Stimulated activated CD4-positive, alpha-beta T cell treated with anti-CD3 and anti-CD28 coated beads, Interleukin-2, amount 100 ng/mL, for 48 hours (primary cell): ENCODE measurements around the gene SLC1A7.

Experiments
- DNase-seq, 2 donors: peaks; one replicate each; pipeline ENCODE4 v3.0.0-alpha.2; 2020

The SLC1A7 gene

GRCh38 chr1:53115403-53116306 lies 26.8 kb downstream of the SLC1A7 start:
- DNase-seq = no peak

DNA sequence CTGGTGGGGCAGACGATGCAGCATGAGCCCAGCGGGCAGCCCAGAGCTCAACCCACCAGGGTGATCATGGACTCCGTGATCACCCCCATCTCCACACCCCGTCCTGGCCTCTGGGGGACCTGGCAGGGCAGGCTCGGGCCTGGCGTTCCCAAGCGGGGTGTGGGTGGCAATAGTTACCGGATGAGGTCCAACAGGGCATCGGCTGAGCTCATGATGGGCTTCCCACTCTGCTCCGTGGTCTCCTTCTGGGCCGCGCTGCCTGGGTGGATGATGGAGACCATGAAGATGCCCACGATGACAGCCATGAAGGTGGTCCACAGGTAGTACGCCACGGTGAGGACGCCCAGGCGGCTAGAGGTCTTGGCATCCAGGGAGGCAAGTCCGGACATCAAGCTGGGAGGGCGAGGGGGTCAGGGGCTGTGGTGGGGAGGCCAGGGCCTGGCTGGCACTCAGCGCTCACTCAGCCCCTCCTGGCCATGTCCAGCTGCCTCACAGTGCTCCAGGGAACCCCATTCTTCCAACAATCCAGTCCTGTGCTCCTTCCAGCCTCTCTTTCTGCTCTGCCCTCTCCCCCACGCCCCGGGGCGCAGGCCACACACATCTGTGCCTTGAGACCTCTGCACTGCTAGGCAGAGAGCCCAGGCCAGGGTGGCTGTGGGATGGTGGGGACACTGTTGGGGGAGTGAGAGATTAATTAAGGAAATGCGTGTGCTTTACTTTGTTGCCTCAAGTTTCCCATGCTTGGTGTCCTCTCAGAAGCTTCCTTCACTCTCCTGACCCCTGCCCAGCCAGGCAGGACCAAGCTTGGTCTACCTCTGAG lies 27.6 kb downstream of the SLC1A7 start:
- DNase-seq = no peak

DNA sequence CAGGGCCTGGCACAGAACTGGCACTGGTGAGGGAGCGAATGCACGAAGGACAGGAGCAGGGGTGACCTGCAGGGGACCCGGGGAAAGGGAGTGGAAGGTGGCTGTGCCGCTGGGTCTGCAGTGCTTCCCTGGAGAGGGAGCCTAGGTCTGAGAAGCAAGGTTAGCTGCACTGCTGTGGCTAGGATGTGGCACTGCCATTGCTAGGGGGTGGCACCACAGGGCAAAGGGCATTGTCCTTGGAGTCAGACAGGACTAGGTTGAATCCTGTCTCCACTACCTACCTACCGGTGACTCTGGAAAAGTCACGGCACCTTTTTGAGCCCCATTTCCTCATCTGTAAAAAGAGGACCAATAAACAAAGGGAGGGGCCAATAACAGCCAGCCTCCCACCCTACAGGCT lies 28.3 kb downstream of the SLC1A7 start:
- DNase-seq = no peak

DNA sequence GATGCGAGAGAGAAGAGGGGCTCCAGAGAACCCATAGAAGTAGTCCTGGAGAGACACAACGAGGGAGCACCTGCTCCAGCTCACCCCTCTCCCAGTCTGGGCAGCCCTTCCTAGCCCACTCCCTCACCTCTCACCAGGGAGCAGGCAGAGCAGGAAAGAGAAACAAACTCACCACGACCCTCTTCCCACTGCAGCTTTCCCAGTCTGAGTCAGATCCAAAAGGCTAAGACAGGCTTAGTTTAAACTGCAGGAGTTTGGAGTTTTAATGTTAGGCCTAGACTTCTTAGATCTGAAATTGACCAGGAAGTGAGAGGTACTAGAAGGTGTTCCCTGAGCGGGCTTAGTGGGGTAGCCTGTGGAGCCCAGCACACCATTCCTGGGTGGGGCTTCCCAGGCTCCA lies 29.6 kb downstream of the SLC1A7 start:
- no peak for DNase-seq

GRCh38 chr1:53112271-53112774 lies 30.1 kb downstream of the SLC1A7 start:
- DNase-seq = no peak

- no peak for DNase-seq
Observed at GRCh38 chr1:53111693-53112092, 30.7 kb downstream of the SLC1A7 start.

GRCh38 chr1:53111073-53111556 lies 31.3 kb downstream of the SLC1A7 start:
- DNase-seq = peak in 1 of 2 donors; percentile 2

DNA sequence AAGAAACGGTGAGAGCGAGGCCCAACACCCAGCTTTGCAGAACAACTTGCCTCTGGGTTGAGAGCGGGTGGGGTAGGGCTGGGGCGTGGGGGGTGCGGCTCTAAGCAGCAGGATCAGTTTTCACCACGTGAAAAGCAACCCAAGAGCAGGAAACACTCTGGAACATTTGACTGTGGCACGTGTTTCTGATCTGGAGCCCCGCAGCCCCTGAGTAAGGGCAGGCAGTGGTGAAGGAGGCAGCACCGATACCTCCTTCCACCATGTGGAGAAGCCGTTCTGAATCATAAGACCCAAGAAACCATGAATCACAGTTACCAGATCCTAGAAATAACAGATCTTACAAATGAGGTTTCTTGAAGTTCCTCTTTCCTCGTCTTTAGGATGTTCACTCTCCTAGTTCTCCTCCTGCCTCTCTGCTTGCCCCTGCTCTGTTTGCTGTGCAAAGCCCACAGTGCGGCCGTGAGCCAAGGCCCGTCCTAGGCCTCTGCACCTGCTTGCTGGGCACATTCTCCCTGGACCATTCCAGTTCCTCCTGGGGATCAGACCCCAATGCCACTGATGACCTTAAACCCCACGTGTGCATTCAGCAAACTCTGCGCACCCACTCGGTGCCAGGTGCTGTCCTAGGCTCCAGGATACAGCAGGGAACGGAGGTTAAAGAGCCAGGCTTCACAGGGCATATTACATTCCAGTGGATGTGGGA lies 31.9 kb downstream of the SLC1A7 start:
- peak in 1 of 2 donors; percentile 34 for DNase-seq

- DNase-seq = no peak
Observed at GRCh38 chr1:53108646-53109580, 33.5 kb downstream of the SLC1A7 start.

DNA sequence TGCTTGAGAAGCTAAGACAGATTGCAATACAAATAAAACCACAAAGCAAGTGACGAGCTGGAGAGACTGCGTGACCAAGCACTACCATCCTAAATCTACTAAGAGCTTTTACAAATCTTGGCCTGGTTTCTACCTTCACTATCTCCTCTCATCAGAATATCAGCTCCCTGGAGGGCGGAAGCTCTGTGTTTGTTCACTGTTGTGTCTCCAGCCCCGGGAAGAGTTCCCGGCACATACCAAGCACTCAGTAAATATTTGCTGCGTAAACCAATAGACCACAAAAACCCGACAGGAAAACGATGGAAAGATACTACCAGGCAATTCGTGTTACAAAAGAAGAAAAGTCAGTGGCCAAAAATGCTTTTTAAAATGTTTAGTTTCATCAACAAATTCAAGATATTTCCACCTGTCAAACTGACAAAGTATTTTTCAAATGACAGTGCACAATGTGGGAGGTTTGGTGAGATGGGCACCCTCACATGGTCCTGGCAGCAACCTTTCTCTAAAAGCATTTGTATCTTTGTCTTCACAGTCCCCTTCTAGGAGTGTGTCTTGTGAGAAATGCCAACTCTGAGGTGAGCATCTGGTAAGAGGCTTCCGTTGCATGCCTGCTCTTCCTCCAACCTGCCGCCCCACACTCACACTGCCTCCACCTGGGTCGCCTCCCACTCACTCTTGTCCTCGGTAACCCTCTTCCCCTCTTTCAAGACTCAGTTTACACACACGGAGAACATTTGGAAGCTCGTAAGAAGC lies 34.7 kb downstream of the SLC1A7 start:
- DNase-seq = no peak

DNA sequence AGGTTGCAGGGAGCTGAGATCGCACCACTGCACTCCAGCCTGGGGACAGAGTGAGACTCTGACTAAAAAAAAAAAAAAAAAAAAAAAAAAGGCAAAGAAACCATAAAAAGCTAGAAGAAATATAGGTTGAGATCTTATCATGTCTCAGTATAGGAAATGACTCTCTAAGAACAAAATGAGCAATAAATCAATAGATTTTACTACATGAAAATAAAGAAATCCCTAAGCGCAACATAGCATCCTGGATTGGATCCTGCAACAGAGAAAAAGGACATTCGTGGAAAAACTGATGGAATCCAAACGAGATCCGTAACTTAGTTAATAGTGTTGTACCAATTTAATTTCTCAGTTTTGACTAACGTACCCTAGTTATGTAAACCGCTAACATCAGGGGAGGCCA lies 35.3 kb downstream of the SLC1A7 start:
- no peak for DNase-seq

DNA sequence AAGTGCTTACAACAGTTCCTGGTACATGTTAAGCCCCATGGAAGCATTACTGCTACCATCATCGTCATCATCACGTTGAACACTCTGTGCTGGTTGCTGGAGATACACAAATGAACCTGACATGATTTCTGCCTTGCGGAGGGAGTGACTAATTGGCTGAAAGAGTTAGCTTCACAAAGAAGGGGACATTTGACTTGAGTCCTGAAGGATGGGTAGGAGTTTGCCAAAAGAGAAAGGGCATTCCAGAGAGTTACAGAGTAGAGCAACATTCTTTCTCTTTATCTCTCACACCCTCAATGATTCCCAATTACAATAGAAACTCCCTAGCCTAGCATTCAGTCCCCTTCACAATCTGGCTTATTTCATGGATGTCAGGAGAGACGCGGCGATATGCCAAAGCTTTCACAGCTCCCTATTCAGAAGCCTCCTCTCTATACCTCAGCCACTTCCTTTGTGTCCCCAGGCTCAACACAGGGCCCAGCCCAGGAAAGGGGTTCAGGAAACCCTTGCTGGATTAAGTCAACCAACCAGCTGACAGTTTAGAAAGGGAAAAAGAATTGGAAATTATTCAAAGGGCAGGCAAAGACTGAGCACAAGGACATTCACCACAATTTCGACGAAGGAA lies 38.0 kb downstream of the SLC1A7 start:
- DNase-seq = no peak

GRCh38 chr1:53094533-53094919 lies 47.9 kb downstream of the SLC1A7 start:
- no peak for DNase-seq

- no peak for DNase-seq
Observed at GRCh38 chr1:53093778-53094532, 48.5 kb downstream of the SLC1A7 start.

GRCh38 chr1:53093451-53093754 lies 49.0 kb downstream of the SLC1A7 start:
- DNase-seq = no peak

DNA sequence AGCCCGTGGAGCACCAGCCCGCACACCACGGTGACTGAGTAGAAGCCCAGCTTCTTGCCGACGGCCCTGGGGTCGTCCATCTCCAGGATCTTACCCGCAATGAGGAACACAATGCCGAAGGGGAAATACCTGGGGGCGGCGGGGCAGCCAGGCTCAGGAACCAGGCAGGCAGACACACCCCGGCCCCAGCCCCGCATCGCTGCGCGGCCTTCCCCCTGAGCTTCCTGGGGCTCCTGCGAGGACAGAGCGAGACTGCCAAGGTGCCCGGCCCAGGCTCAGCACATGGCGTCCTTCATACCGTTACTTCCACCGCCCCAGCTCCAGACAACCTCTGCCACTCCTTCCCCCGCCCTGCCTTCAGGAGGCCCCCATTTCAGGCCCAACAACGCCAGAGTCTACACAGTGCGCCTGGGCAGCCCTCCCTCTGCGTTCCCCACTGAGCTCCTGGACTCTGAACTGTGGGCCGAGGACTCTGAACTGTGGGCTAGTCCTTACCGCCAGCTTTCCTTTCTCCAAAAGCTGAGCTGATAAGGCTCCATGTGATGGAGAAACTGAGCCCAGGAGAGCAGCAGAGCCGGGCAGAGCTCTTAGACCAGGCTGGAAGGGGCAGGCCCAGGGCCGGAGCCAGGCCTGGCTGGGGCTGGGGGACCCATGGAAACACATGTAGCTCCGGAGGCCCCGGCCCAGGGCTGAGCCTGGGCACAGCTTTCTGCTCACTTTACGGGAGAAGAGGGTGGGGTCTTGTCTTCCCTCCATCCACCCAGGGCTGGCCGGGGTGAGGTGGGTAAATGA lies 49.6 kb downstream of the SLC1A7 start:
- no peak for DNase-seq

- no peak for DNase-seq
Observed at GRCh38 chr1:53091841-53092645, 50.4 kb downstream of the SLC1A7 start.
